GM18499 (cell line): ENCODE results near the gene RECK.
A peak's percentile ranks its signal among the peaks of the same experiment; 100 is the strongest.
"Not testable (repeated sequence)": the region's sequence is repeated elsewhere in the genome, so short reads cannot be mapped to it uniquely, and the experiment has no call there.

Experiments
- ATAC-seq: cut with Tn5 transposase; IDR thresholded peaks from one replicate; pipeline ENCODE4 v1.9.1; 2021; ENCODE audit warnings: moderate number of reproducible peaks; ENCODE audit not compliant: insufficient read depth, unreplicated experiment

Gene RECK

GRCh38 chr9:36053971-36054370 is 17.3 kb downstream of the RECK start:
- ATAC-seq: no peak

- no peak for ATAC-seq
These were observed 20.2 kb downstream of the RECK start for GRCh38 chr9:36056896-36057295.

- no peak for ATAC-seq
These were observed 27.2 kb downstream of the RECK start for GRCh38 chr9:36063804-36064447.

GRCh38 chr9:36064448-36065037 is 27.8 kb downstream of the RECK start:
- no peak for ATAC-seq

- ATAC-seq: no peak
These were observed 37.3 kb downstream of the RECK start for GRCh38 chr9:36074055-36074454.

GRCh38 chr9:36074870-36075532 is 38.3 kb downstream of the RECK start:
- ATAC-seq: no peak

- no peak for ATAC-seq
These were observed 41.3 kb downstream of the RECK start for GRCh38 chr9:36078051-36078450.

GRCh38 chr9:36080519-36080918 is 43.8 kb downstream of the RECK start:
- ATAC-seq: no peak

- ATAC-seq: no peak
These were observed 46.2 kb downstream of the RECK start for GRCh38 chr9:36082931-36083330.

- ATAC-seq: no peak
These were observed 49.7 kb downstream of the RECK start for GRCh38 chr9:36086442-36086841.

- not testable (repeated sequence) for ATAC-seq
These were observed 50.3 kb downstream of the RECK start for GRCh38 chr9:36087054-36087453.

GRCh38 chr9:36088020-36088419 is 51.3 kb downstream of the RECK start:
- ATAC-seq: no peak

GRCh38 chr9:36091026-36091953 is 54.6 kb downstream of the RECK start:
- ATAC-seq: no peak

GRCh38 chr9:36092014-36092413 is 55.3 kb downstream of the RECK start:
- ATAC-seq: no peak

- ATAC-seq: peak; percentile 87
These were observed 55.9 kb downstream of the RECK start for GRCh38 chr9:36092509-36093215.

GRCh38 chr9:36093384-36093783 is 56.7 kb downstream of the RECK start:
- no peak for ATAC-seq

- ATAC-seq: no peak
These were observed 63.0 kb downstream of the RECK start for GRCh38 chr9:36099718-36100117.

GRCh38 chr9:36100532-36100931 is 63.8 kb downstream of the RECK start:
- ATAC-seq: no peak

GRCh38 chr9:36101916-36102741 is 65.4 kb downstream of the RECK start:
- ATAC-seq: no peak
